ENCODE measurements around the gene HEXD. TPM values are rescaled to one million over a fixed set of nuclear protein-coding genes. Genes with fewer than 3 reads are reported as not detected.

HEXD gene
- total and polyA plus RNA-seq, 2 donors (not counting 3 experiments of a cell fraction or from before 2014, with no cell fraction given): 12.9 to 18.6 TPM

DNA sequence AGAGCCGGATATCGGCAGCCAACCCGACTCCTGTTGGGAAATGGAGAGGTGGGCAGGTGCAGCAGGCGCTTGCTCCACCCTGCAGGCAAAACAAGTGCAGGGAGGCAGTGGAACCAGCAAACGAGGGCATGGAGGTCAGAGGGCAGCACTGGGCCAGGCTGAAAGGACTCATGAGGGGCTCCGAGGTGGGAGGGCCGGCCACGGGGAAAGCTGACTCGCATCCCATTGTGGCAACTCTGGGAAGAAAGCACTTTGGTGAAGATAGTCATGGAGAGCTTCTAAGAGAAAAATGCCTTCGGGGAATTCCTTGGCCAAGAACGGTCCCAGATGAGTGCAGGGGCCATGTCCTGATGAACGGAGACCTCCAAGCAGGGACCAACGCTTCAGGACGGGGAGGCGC, 28.0 kb downstream of the HEXD start:
- H4K20me1 ChIP-seq (replicated peaks; ENCODE audit: control insufficient read depth, extremely low read depth, insufficient read depth, low read length): no peaks in the 10 kb centered on the region
- no peak overlapping the region for H2AFZ ChIP-seq (ENCODE audit: low read depth, low read length)
- no peaks in the 10 kb centered on the region for H3K27me3 ChIP-seq (ENCODE audit: control insufficient read depth in 2 of 2, insufficient read depth in 2 of 2, low read length in 2 of 2)
- H3K27ac ChIP-seq (ENCODE audit: insufficient read depth, low read depth, low read length): no peak overlapping the region
- FAIRE-seq: no peak
- no peak overlapping the region for H3K9ac ChIP-seq (replicated peaks; ENCODE audit: extremely low read depth, insufficient read depth, low read length)
- peaks cover 0 to 13% of the 10 kb centered on the region in 2 experiments for H3K36me3 ChIP-seq (ENCODE audit: control insufficient read depth in 2 of 2, extremely low read depth in 1 of 2, insufficient read depth in 2 of 2, low read length in 2 of 2)
- POLR2A ChIA-PET: no interaction called here
- TF ChIP-seq POLR2A (IDR thresholded peaks at IDR 0.05; ENCODE audit: low read depth, low read length) (no peak), EZH2 (IDR thresholded peaks at IDR 0.05; ENCODE audit: borderline replicate concordance, low read depth, low read length, severe bottlenecking) (no peak), POLR2AphosphoS5 (IDR thresholded peaks at IDR 0.05; ENCODE audit: insufficient read depth, low read depth, low read length) (no peak), JUN (IDR thresholded peaks at IDR 0.05; ENCODE audit: borderline replicate concordance, insufficient read depth, insufficient read length, low read depth) (no peak), GATA2 (IDR thresholded peaks at IDR 0.05; ENCODE audit: insufficient read depth, insufficient read length, low read depth, low read length) (no peak), FOS (IDR thresholded peaks at IDR 0.05; ENCODE audit: borderline replicate concordance, insufficient read depth, low read length) (no peak), MYC (IDR thresholded peaks at IDR 0.05; ENCODE audit: low read depth, low read length) (no peak)
- TF ChIP-seq, protein P1, sequence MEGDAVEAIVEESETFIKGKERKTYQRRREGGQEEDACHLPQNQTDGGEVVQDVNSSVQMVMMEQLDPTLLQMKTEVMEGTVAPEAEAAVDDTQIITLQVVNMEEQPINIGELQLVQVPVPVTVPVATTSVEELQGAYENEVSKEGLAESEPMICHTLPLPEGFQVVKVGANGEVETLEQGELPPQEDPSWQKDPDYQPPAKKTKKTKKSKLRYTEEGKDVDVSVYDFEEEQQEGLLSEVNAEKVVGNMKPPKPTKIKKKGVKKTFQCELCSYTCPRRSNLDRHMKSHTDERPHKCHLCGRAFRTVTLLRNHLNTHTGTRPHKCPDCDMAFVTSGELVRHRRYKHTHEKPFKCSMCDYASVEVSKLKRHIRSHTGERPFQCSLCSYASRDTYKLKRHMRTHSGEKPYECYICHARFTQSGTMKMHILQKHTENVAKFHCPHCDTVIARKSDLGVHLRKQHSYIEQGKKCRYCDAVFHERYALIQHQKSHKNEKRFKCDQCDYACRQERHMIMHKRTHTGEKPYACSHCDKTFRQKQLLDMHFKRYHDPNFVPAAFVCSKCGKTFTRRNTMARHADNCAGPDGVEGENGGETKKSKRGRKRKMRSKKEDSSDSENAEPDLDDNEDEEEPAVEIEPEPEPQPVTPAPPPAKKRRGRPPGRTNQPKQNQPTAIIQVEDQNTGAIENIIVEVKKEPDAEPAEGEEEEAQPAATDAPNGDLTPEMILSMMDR (IDR thresholded peaks at IDR 0.05; ENCODE audit: extremely low read depth in 1 of 2, insufficient read depth in 1 of 2, low read depth in 1 of 2, low read length in 2 of 2): no peak
- TF ChIP-seq, protein P2, sequence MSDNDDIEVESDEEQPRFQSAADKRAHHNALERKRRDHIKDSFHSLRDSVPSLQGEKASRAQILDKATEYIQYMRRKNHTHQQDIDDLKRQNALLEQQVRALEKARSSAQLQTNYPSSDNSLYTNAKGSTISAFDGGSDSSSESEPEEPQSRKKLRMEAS (IDR thresholded peaks at IDR 0.05; ENCODE audit: insufficient read depth, insufficient read length): no peak
- CTCF ChIA-PET: no interaction called here
- BruUV-seq (replicated peaks): no TSS peak
- dilution Hi-C loops (cut with MboI; ENCODE audit: extremely low pct_ligation_motif_present, low sequenced_read_pairs): no loop called here
- no peaks in the 10 kb centered on the region for H3K9me3 ChIP-seq (replicated peaks; ENCODE audit: control insufficient read depth, insufficient read depth, low read length)
- no peak for DNase-seq (ENCODE audit: low read depth, low spot score)
- H3K4me3 ChIP-seq (replicated peaks in 1 of 3; ENCODE audit: insufficient read depth in 1 of 3, low read depth in 1 of 3, low read length in 3 of 3): no peak overlapping the region
- H3K9me1 ChIP-seq (replicated peaks; ENCODE audit: control insufficient read depth, extremely low read depth, insufficient read depth, low read length): no peaks in the 10 kb centered on the region
- H3K4me2 ChIP-seq (ENCODE audit: insufficient read depth, low read length): no peak overlapping the region
- intact Hi-C loops (cut with micrococcal nuclease): no loop called here
- H3K4me1 ChIP-seq (ENCODE audit: control insufficient read depth, extremely low read depth, insufficient read depth, low read length): peaks cover 4% of the 10 kb centered on the region
- H3K79me2 ChIP-seq (ENCODE audit: control insufficient read depth, insufficient read depth, low read length): peaks cover 3% of the 10 kb centered on the region

Measured in endothelial cell of umbilical vein (primary cell).